Ishikawa (cell line): Measurements from ENCODE around the gene BPTF.

Experiments used
- CEBPB ChIP-seq: IDR thresholded peaks from 2 replicates; pipeline ENCODE4 v1.6.1; 2012
- CREB1 ChIP-seq: IDR thresholded peaks from 2 replicates; pipeline ENCODE4 v1.6.1; 2012; ENCODE audit warnings: low read depth
- EGR1 ChIP-seq: IDR thresholded peaks from 2 replicates; pipeline ENCODE4 v1.6.1; 2012
- EP300 ChIP-seq: IDR thresholded peaks from 2 replicates; pipeline ENCODE4 v1.6.1; 2012; ENCODE audit warnings: borderline replicate concordance
- FOXM1 ChIP-seq: IDR thresholded peaks from 2 replicates; pipeline ENCODE4 v1.6.1; 2012; ENCODE audit warnings: low read depth, borderline replicate concordance
- NFIC ChIP-seq: IDR thresholded peaks from 2 replicates; pipeline ENCODE4 v1.6.1; 2012
- RAD21 ChIP-seq: IDR thresholded peaks from 2 replicates; pipeline ENCODE4 v1.6.1; 2012; ENCODE audit warnings: low read depth
- REST ChIP-seq: IDR thresholded peaks from 2 replicates; pipeline ENCODE4 v1.6.1; 2012; ENCODE audit warnings: low read depth, mild to moderate bottlenecking
- TAF1 ChIP-seq: IDR thresholded peaks from 2 replicates; pipeline ENCODE4 v1.6.1; 2012; ENCODE audit warnings: low read depth, mild to moderate bottlenecking
- TCF12 ChIP-seq: IDR thresholded peaks from 2 replicates; pipeline ENCODE4 v1.6.1; 2012; ENCODE audit warnings: low read depth
- TEAD4 ChIP-seq: IDR thresholded peaks from 2 replicates; pipeline ENCODE4 v1.6.1; 2012
- USF1 ChIP-seq: IDR thresholded peaks from 2 replicates; pipeline ENCODE4 v1.6.1; 2012
- YY1 ChIP-seq: IDR thresholded peaks from 2 replicates; pipeline ENCODE4 v1.6.1; 2012; ENCODE audit warnings: low read depth
- ZBTB7A ChIP-seq: IDR thresholded peaks from 2 replicates; pipeline ENCODE4 v1.6.1; 2012; ENCODE audit warnings: low read depth
- TF ChIP-seq, protein P1 (sequence below): IDR thresholded peaks from 2 replicates; pipeline ENCODE4 v1.6.1; 2012

BPTF gene

DNA sequence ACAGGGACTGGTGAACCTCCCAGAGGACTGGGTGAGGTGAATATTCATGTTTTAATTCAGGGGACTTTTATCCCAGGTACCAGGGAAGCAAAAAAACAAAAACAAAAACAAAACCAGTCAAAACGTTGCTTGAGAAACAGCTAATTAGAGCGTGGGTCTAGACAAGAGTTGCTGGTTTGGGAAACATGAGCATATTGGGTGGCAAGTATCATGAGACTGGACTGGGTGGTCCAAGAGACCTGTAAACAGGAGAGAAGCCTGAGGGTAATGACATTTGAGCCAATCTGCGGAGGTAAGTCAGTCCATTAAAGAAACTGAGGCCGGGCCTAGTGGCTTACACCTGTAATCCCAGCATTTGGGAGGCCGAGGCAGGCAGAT is 11.5 kb upstream of the BPTF start:
- TF ChIP-seq RAD21, result no peak
- no peak for TF ChIP-seq NFIC
- no peak for TF ChIP-seq EGR1
- no peak for TF ChIP-seq TAF1
- no peak for TF ChIP-seq YY1
- TF ChIP-seq EP300, result no peak
- TF ChIP-seq CEBPB, result no peak
- no peak for TF ChIP-seq CREB1
- no peak for TF ChIP-seq TCF12

- TF ChIP-seq ZBTB7A (no peak), NFIC (no peak), USF1 (no peak), CREB1 (no peak), CEBPB (no peak), EP300 (no peak), TEAD4 (no peak), TCF12 (no peak), YY1 (no peak), REST (no peak), EGR1 (no peak), RAD21 (no peak)
Observed at GRCh38 chr17:67818110-67819002, 6.9 kb upstream of the BPTF start.

GRCh38 chr17:67819722-67820121 is 5.6 kb upstream of the BPTF start:
- TF ChIP-seq NFIC (no peak), RAD21 (no peak), CEBPB (no peak), YY1 (no peak)

DNA sequence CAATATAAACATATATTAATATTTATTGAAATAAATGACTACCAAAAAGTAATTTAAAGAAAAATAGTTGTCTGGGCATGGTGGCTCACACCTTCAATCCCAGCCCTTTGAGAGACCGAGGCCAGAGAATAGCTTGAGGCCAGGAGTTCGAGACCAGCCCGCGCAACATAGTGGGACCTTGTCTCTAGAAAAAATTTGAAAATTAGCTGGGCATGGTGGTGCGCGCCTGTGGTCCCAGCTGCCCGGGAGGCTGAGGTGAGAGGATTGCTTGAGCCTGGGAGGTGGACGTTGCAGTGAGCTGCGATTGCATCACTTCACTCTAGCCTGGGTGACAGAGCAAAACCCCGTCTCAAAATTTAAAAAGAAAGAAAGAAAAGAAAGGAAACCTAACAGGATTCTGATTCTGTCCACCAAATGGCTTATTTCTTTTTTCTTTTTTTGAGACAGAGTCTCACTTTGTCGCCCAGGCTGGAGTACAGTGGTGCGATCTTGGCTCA is 3.4 kb upstream of the BPTF start:
- TF ChIP-seq EP300, result no peak
- no peak for TF ChIP-seq RAD21
- TF ChIP-seq ZBTB7A, result no peak
- TF ChIP-seq NFIC, result no peak
- no peak for TF ChIP-seq CREB1
- no peak for TF ChIP-seq YY1
- no peak for TF ChIP-seq REST
- no peak for TF ChIP-seq FOXM1
- TF ChIP-seq, protein P1, sequence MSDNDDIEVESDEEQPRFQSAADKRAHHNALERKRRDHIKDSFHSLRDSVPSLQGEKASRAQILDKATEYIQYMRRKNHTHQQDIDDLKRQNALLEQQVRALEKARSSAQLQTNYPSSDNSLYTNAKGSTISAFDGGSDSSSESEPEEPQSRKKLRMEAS, result no peak

GRCh38 chr17:67829331-67829730 is 4.0 kb downstream of the BPTF start:
- no peak for TF ChIP-seq TAF1
- TF ChIP-seq CEBPB, result no peak
- no peak for TF ChIP-seq YY1
- no peak for TF ChIP-seq ZBTB7A
- TF ChIP-seq, protein P1, result no peak
- TF ChIP-seq EP300, result no peak
- TF ChIP-seq EGR1, result no peak
- TF ChIP-seq NFIC, result no peak
- no peak for TF ChIP-seq USF1
- TF ChIP-seq REST, result no peak
- no peak for TF ChIP-seq FOXM1
- no peak for TF ChIP-seq TEAD4
- no peak for TF ChIP-seq RAD21
- no peak for TF ChIP-seq CREB1
- no peak for TF ChIP-seq TCF12
